Small intestine (tissue), 7 donors: ENCODE measurements around the gene NUTM2E. TPM values are rescaled to one million over a fixed set of nuclear protein-coding genes. Genes with fewer than 3 reads are reported as not detected.
"Not testable (repeated sequence)": the region's sequence is repeated elsewhere in the genome, so short reads cannot be mapped to it uniquely, and the experiment has no call there.

Experiments
- DNase-seq, 2 donors: peaks; one replicate each; pipeline versions ENCODE4 v3.0.0 to v3.0.0-alpha.2; 2013
- FAIRE-seq: peaks from 2 replicates; lab custom pipeline; 2012; peaks lifted over from hg19 to GRCh38; lab: Jason Lieb, UNC
- H3K27ac ChIP-seq, 3 donors: one replicate each; pipeline ENCODE4 v1.5.1; 2013; ENCODE audit warnings: low read length in 2 of 3, mild to moderate bottlenecking in 2 of 3, control low read depth in 1 of 3, inconsistent platforms in 1 of 3, low read depth in 1 of 3, moderate library complexity in 1 of 3
- H3K27me3 ChIP-seq, 3 donors: one replicate each; pipeline ENCODE4 v1.6.1; 2013; ENCODE audit warnings: low read length in 3 of 3, inconsistent platforms in 1 of 3; ENCODE audit not compliant: control insufficient read depth in 3 of 3, insufficient read depth in 3 of 3
- H3K36me3 ChIP-seq, 3 donors: one replicate each; pipeline ENCODE4 v1.6.1; 2013; ENCODE audit warnings: low read length in 3 of 3, inconsistent platforms in 1 of 3, low read depth in 1 of 3, mild to moderate bottlenecking in 1 of 3, moderate library complexity in 1 of 3; ENCODE audit not compliant: control insufficient read depth in 3 of 3, insufficient read depth in 2 of 3
- H3K4me1 ChIP-seq, 3 donors: one replicate each; pipeline ENCODE4 v1.6.1; 2013; ENCODE audit warnings: low read length in 2 of 3, inconsistent platforms in 1 of 3, low read depth in 1 of 3, mild to moderate bottlenecking in 1 of 3, moderate library complexity in 1 of 3; ENCODE audit not compliant: control insufficient read depth in 3 of 3, insufficient read depth in 2 of 3
- H3K4me3 ChIP-seq, 3 donors: one replicate each; pipeline ENCODE4 v1.5.1; 2013; ENCODE audit warnings: low read length in 3 of 3, control low read depth in 1 of 3, inconsistent platforms in 1 of 3, low read depth in 1 of 3, mild to moderate bottlenecking in 1 of 3, moderate library complexity in 1 of 3
- H3K9me3 ChIP-seq, 2 donors: one replicate each; pipeline ENCODE4 v1.6.1; 2013; ENCODE audit warnings: low read depth in 1 of 2, low read length in 1 of 2; ENCODE audit not compliant: control insufficient read depth in 2 of 2, insufficient read depth in 1 of 2
- WGBS, 3 donors: extraction: QIAGEN DNeasy Blood & Tissue Kit; methylation state at CpG; one replicate each; pipeline ENCODE4 v1.1.7; 2013; 5-methylcytosine and 5-hydroxymethylcytosine counted together
- polyA plus RNA-seq, 4 donors: library from polyadenylated mRNA; stranded (reverse) in 3 of 4; unstranded in 1 of 4; fragments of 200-250 nt in 3 of 4; fragments of 120-200 nt in 1 of 4; gene quantifications; one replicate each; pipeline versions ENCODE4 v1.2.1 to v1.2.3, GENCODE V29; 2013
- donor health status: healthy with polysubstance abuse.
- donor health status: control.
- donor health status: control.
- donor health status: Bipolar disorder and iron deficiency.
- donor health status: healthy.

The NUTM2E gene
- polyA plus RNA-seq, 4 donors, result 0.09 to 0.73 TPM; not detected in 2

- H3K27ac ChIP-seq, H3K4me1 ChIP-seq, H3K4me3 ChIP-seq, H3K36me3 ChIP-seq, H3K27me3 ChIP-seq, H3K9me3 ChIP-seq, FAIRE-seq, DNase-seq: not testable (repeated sequence)
- WGBS, 3 donors, result 76 to 91% (median 88%) methylated on average over 2 of the region's 4 CpGs
Measured at GRCh38 chr10:79871729-79872128, 45.2 kb downstream of the NUTM2E start.

Other genes with a start within 250 kb of the NUTM2E start
- 1 to 10 TPM in 2 of 4 donors, under 1 TPM in 1, not detected in 1; 0.21 to 9.2 (median 3.5) TPM for gene SFTPA1, start 215.8 kb upstream of the NUTM2E start, polyA plus RNA-seq
- 1 to 10 TPM in 2 of 4 donors, under 1 TPM in 2; 0.13 to 1.6 (median 0.98) TPM for gene NUTM2B, start 123.5 kb upstream of the NUTM2E start, polyA plus RNA-seq
- gene SFTPD, start 122.4 kb downstream of the NUTM2E start, polyA plus RNA-seq, result 1 to 10 TPM in 1 of 4 donors, under 1 TPM in 3; 0.07 to 1.1 (median 0.49) TPM